HCT116 (cell line): ENCODE measurements around the gene MACF1. TPM values are rescaled to one million over a fixed set of nuclear protein-coding genes. Genes with fewer than 3 reads are reported as not detected.
"Not testable (repeated sequence)": the region's sequence is repeated elsewhere in the genome, so short reads cannot be mapped to it uniquely, and the experiment has no call there.

Experiments
- ATAC-seq: fragments of 200-7000 bp; cut with Tn5 transposase; 2 replicates; pipeline ENCODE4 v1.9.1; 2020; ENCODE audit warnings: mild to moderate bottlenecking, moderate library complexity
- BruUV-seq: library from RNA; stranded (reverse); fragments of 400-500 nt; replicated peaks from 2 replicates; lab custom pipeline; 2021; lab: Mats Ljungman, UMichigan
- CTCF ChIA-PET: fragments of 300-600 bp; sonication (Branson Sonifier 250); formaldehyde crosslinking; loops from one replicate; lab custom pipeline; 2021; ENCODE audit warnings: antibody characterized with exemption; lab: Charles Lee
- POLR2A ChIA-PET: fragments of 300-600, 350-600 bp; sonication (Branson Sonifier 250); formaldehyde crosslinking; loops from one replicate; lab custom pipeline; 2021; ENCODE audit warnings: antibody characterized with exemption; lab: Charles Lee
- RAD21 ChIA-PET, 2 experiments: fragments of 300-600 bp; sonication (Branson Sonifier 250); formaldehyde crosslinking; loops; one replicate each; lab custom pipeline; 2023; ENCODE audit warnings: low total read pairs in 2 of 2; ENCODE audit not compliant: uncharacterized antibody in 2 of 2, unreplicated experiment in 2 of 2, low non-redundant PET in 1 of 2; lab: Charles Lee
- DNase-seq: peaks from one replicate; pipeline ENCODE4 v3.0.0-alpha.2; 2010; ENCODE audit warnings: low read depth, low spot score
- H2AFZ ChIP-seq: fragments of 200-600 bp; shearing (Covaris generic), sonication (generic); 2 replicates; pipeline ENCODE4 v1.6.1; 2017; ENCODE audit warnings: low read depth, mixed run types, mixed read lengths, antibody characterized with exemption, low read length; ENCODE audit not compliant: poor library complexity, severe bottlenecking
- H3K27ac ChIP-seq: 2 replicates; pipeline ENCODE4 v1.5.1; 2012; ENCODE audit warnings: low read depth, low read length
- H3K27me3 ChIP-seq: fragments of 200-600 bp; sonication (generic); 2 replicates; pipeline ENCODE4 v1.6.1; 2016; ENCODE audit warnings: mixed run types, low read length, mixed read lengths; ENCODE audit not compliant: insufficient read depth
- H3K36me3 ChIP-seq, 2 experiments: fragments of 200-500 bp in 1 of 2; fragments of 200-600 bp in 1 of 2; sonication (Bioruptor generic) in 1 of 2; sonication (generic) in 1 of 2; 2 replicates each; pipeline versions ENCODE4 v1.5.1 to v1.6.1; 2014 to 2016; ENCODE audit warnings: low read length in 2 of 2, inconsistent platforms in 1 of 2, mixed read lengths in 1 of 2, mixed run types in 1 of 2; ENCODE audit not compliant: insufficient read depth in 2 of 2, control insufficient read depth in 1 of 2
- H3K4me1 ChIP-seq, 2 experiments: fragments of 200-600 bp in 1 of 2; sonication (generic) in 1 of 2; 2 replicates each; pipeline versions ENCODE4 v1.5.1 to v1.6.1; 2012 to 2017; ENCODE audit warnings: low read length in 2 of 2, inconsistent platforms in 1 of 2, mild to moderate bottlenecking in 1 of 2, mixed read lengths in 1 of 2, mixed run types in 1 of 2, moderate library complexity in 1 of 2; ENCODE audit not compliant: insufficient read depth in 2 of 2, control insufficient read depth in 1 of 2
- H3K4me2 ChIP-seq: fragments of 200-600 bp; sonication (generic); 2 replicates; pipeline ENCODE4 v1.6.1; 2017; ENCODE audit warnings: mixed run types, low read length, mixed read lengths
- H3K4me3 ChIP-seq, 2 experiments: fragments of 200-600 bp in 1 of 2; sonication (generic) in 1 of 2; replicated peaks in 1 of 2; 2 replicates each; pipeline ENCODE4 v1.5.1; 2011 to 2016; ENCODE audit warnings: low read length in 2 of 2, control low read depth in 1 of 2, low read depth in 1 of 2, mild to moderate bottlenecking in 1 of 2, mixed read lengths in 1 of 2, mixed run types in 1 of 2
- H3K79me2 ChIP-seq: fragments of 200-600 bp; sonication (generic); 2 replicates; pipeline ENCODE4 v1.6.1; 2017; ENCODE audit warnings: mild to moderate bottlenecking, mixed run types, low read length, moderate library complexity, mixed read lengths; ENCODE audit not compliant: insufficient read depth
- H3K9ac ChIP-seq: fragments of 200-600 bp; sonication (generic); 2 replicates; pipeline ENCODE4 v1.6.1; 2016; ENCODE audit warnings: low read length, mixed read lengths
- H3K9me2 ChIP-seq: fragments of 200-600 bp; sonication (generic), shearing (Covaris generic); 2 replicates; pipeline ENCODE4 v1.6.1; 2017; ENCODE audit warnings: mixed run types, mild to moderate bottlenecking, moderate library complexity; ENCODE audit not compliant: insufficient read depth
- H3K9me3 ChIP-seq, 2 experiments: fragments of 200-500 bp in 1 of 2; fragments of 200-600 bp in 1 of 2; sonication (Bioruptor generic) in 1 of 2; sonication (generic) in 1 of 2; 2 replicates each; pipeline ENCODE4 v1.6.1; 2014 to 2017; ENCODE audit warnings: low read length in 2 of 2, mixed read lengths in 2 of 2, inconsistent platforms in 1 of 2, low read depth in 1 of 2, mild to moderate bottlenecking in 1 of 2, mixed run types in 1 of 2, moderate library complexity in 1 of 2; ENCODE audit not compliant: control insufficient read depth in 1 of 2, insufficient read depth in 1 of 2
- H4K20me1 ChIP-seq: fragments of 200-600 bp; sonication (generic), shearing (Covaris generic); 2 replicates; pipeline ENCODE4 v1.6.1; 2017; ENCODE audit warnings: mixed run types, mild to moderate bottlenecking, moderate library complexity; ENCODE audit not compliant: insufficient read depth
- CTCF ChIP-seq, 3 experiments: fragments of 200-600 bp in 1 of 3; sonication (generic) in 1 of 3; IDR thresholded peaks in 2 of 3; conservative IDR thresholded peaks in 1 of 3; 2 replicates each; pipeline ENCODE4 v1.5.1; 2012 to 2017; ENCODE audit warnings: low read depth in 2 of 3, low read length in 2 of 3, antibody characterized with exemption in 1 of 3, borderline replicate concordance in 1 of 3, control low read depth in 1 of 3, mild to moderate bottlenecking in 1 of 3, mixed read lengths in 1 of 3, mixed run types in 1 of 3, moderate library complexity in 1 of 3; ENCODE audit not compliant: insufficient read depth in 1 of 3
- FOSL1 ChIP-seq: IDR thresholded peaks from 2 replicates; pipeline ENCODE4 v1.6.1; 2012; ENCODE audit warnings: low read depth
- JUND ChIP-seq: IDR thresholded peaks from 2 replicates; pipeline ENCODE4 v1.6.1; 2012
- POLR2AphosphoS5 ChIP-seq: IDR thresholded peaks from 2 replicates; pipeline ENCODE4 v1.6.1; 2011; ENCODE audit warnings: mild to moderate bottlenecking, low read depth, low read length, moderate library complexity
- REST ChIP-seq: IDR thresholded peaks from 2 replicates; pipeline ENCODE4 v1.6.1; 2012; ENCODE audit warnings: low read depth
- YY1 ChIP-seq: IDR thresholded peaks from 2 replicates; pipeline ENCODE4 v1.6.1; 2011; ENCODE audit warnings: low read length, low read depth, moderate library complexity, mild to moderate bottlenecking; ENCODE audit not compliant: insufficient replicate concordance; ENCODE audit errors: extremely low read depth
- intact Hi-C: fragments of 100-400 bp; cut with micrococcal nuclease; formaldehyde crosslinking; loops from 2 replicates; pipeline ENCODE4 v1.10.0; 2022
- total RNA-seq: library from RNA; stranded (reverse); gene quantifications from one replicate; pipeline ENCODE4 v1.2.1, GENCODE V29; 2021; ENCODE audit not compliant: unreplicated experiment

MACF1 gene
- total RNA-seq, 1 experiment from 2014 or later = 146 TPM

GRCh38 chr1:39466413-39467107, 262.1 kb downstream of the MACF1 start:
- no peaks in the 10 kb centered on the region for H3K9me2 ChIP-seq
- no peaks in the 10 kb centered on the region for H3K4me1 ChIP-seq
- TF ChIP-seq YY1 = no peak
- TF ChIP-seq JUND = no peak
- TF ChIP-seq POLR2AphosphoS5 = no peak
- TF ChIP-seq REST = no peak
- no peak for TF ChIP-seq CTCF (IDR thresholded peaks at IDR 0.05 in 2 of 3, conservative IDR thresholded peaks at IDR 0.05 in 1 of 3; ENCODE audit: borderline replicate concordance in 1 of 3, insufficient read depth in 1 of 3, low read depth in 2 of 3, low read length in 2 of 3)
- no peak for TF ChIP-seq FOSL1
- TF ChIP-seq, all 23 proteins: peak for 0
- Histone ChIP-seq H3K9ac (no peak overlapping the region), H2AFZ (no peak overlapping the region), H4K20me1 (no peaks in the 10 kb centered on the region), H3K36me3 (peaks cover 25 to 29% of the 10 kb centered on the region in 2 experiments), H3K79me2 (no peaks in the 10 kb centered on the region), H3K4me3 (no peak overlapping the region), H3K4me2 (no peak overlapping the region), H3K27ac (no peak overlapping the region), H3K27me3 (no peaks in the 10 kb centered on the region), H3K9me3 (no peaks in the 10 kb centered on the region)
- ChIA-PET CTCF (no interaction called here), POLR2A (interaction anchor here (1.0 kb wide), 1 partner anchor 27 kb away, joined by 3 read pairs; no protein-coding TSS in a partner anchor), RAD21 (no interaction called here)
- intact Hi-C loops = no loop called here
- DNase-seq (no peak), ATAC-seq (no peak)
- BruUV-seq = no TSS peak

- H3K4me3 ChIP-seq, H3K4me1 ChIP-seq, H2AFZ ChIP-seq, H4K20me1 ChIP-seq, BruUV-seq, H3K9me3 ChIP-seq, H3K27me3 ChIP-seq, RAD21 ChIA-PET, H3K79me2 ChIP-seq, intact Hi-C loops, H3K9me2 ChIP-seq, CTCF ChIA-PET, H3K4me2 ChIP-seq, DNase-seq, H3K9ac ChIP-seq, ATAC-seq, H3K27ac ChIP-seq: not testable (repeated sequence)
- POLR2A ChIA-PET = interaction anchor here (1.0 kb wide), 1 partner anchor 26 kb away, joined by 3 read pairs; no protein-coding TSS in a partner anchor
- H3K36me3 ChIP-seq = peaks cover 19 to 23% of the 10 kb centered on the region in 2 experiments; a peak in 3 of 4 replicates
Observed at GRCh38 chr1:39467108-39467720, 262.7 kb downstream of the MACF1 start.
